Endodermal cell (in vitro differentiated cells): ENCODE results near the gene SOX10. TPM values are rescaled to one million over a fixed set of nuclear protein-coding genes. Genes with fewer than 3 reads are reported as not detected.
A peak's percentile ranks its signal among the peaks of the same experiment; 100 is the strongest.

Experiments used
- DNase-seq: peaks from one replicate; pipeline ENCODE4 v3.0.0-alpha.2; 2017
- H3K27ac ChIP-seq: 2 replicates; pipeline ENCODE4 v1.5.1; 2013; ENCODE audit warnings: mild to moderate bottlenecking, low read depth, low read length, moderate library complexity
- H3K27me3 ChIP-seq: 2 replicates; pipeline ENCODE4 v1.6.1; 2013; ENCODE audit warnings: mild to moderate bottlenecking, low read length, moderate library complexity; ENCODE audit not compliant: insufficient read depth, control insufficient read depth, poor library complexity, severe bottlenecking
- H3K36me3 ChIP-seq: 2 replicates; pipeline ENCODE4 v1.7.0; 2013; ENCODE audit warnings: mild to moderate bottlenecking, low read length, moderate library complexity; ENCODE audit not compliant: control insufficient read depth, insufficient read depth
- H3K4me1 ChIP-seq: one replicate; pipeline ENCODE4 v1.7.0; 2013; ENCODE audit warnings: low read length; ENCODE audit not compliant: control insufficient read depth, insufficient read depth
- H3K4me3 ChIP-seq: 2 replicates; pipeline ENCODE4 v1.5.1; 2013; ENCODE audit warnings: mild to moderate bottlenecking, low read length, moderate library complexity
- H3K9ac ChIP-seq: 2 replicates; pipeline ENCODE4 v1.6.1; 2013; ENCODE audit warnings: mild to moderate bottlenecking, low read length, moderate library complexity; ENCODE audit not compliant: poor library complexity, severe bottlenecking; ENCODE audit errors: extremely low read depth
- H3K9me3 ChIP-seq: 2 replicates; pipeline ENCODE4 v1.6.1; 2013; ENCODE audit warnings: mild to moderate bottlenecking, low read length, moderate library complexity; ENCODE audit not compliant: control insufficient read depth
- H3K27ac Mint-ChIP-seq: 2 replicates; pipeline ENCODE4 v1.8.0; 2020; ENCODE audit warnings: mixed read lengths
- H3K27me3 Mint-ChIP-seq: 2 replicates; pipeline ENCODE4 v1.8.0; 2021; ENCODE audit warnings: mild to moderate bottlenecking, mixed read lengths; ENCODE audit not compliant: insufficient read depth
- H3K36me3 Mint-ChIP-seq: 2 replicates; pipeline ENCODE4 v1.8.0; 2020; ENCODE audit warnings: low read depth, mixed read lengths
- H3K4me1 Mint-ChIP-seq: 2 replicates; pipeline ENCODE4 v1.8.0; 2020; ENCODE audit warnings: mixed read lengths
- H3K4me3 Mint-ChIP-seq: 2 replicates; pipeline ENCODE4 v1.8.0; 2020; ENCODE audit warnings: mild to moderate bottlenecking, moderate library complexity, mixed read lengths
- H3K9me3 Mint-ChIP-seq: 2 replicates; pipeline ENCODE4 v1.8.0; 2020; ENCODE audit warnings: mild to moderate bottlenecking, mixed read lengths
- CTCF ChIP-seq: fragments of 200-600 bp; sonication (generic); conservative IDR thresholded peaks from 2 replicates; pipeline ENCODE4 v1.5.0; 2021; ENCODE audit warnings: antibody characterized with exemption, mild to moderate bottlenecking
- WGBS, 2 experiments: methylation state at CpG; one replicate each; pipeline versions ENCODE4 v1.1.5 to v1.1.7; 2013; ENCODE audit warnings: missing lambda C conversion rate in 2 of 2, mixed read lengths in 1 of 2; ENCODE audit not compliant: insufficient coverage in 1 of 2, insufficient read length in 1 of 2; 5-methylcytosine and 5-hydroxymethylcytosine counted together
- long read RNA-seq, 4 experiments: library from polyadenylated mRNA in 2 of 4; library from RNA in 1 of 4; library from capped mRNA in 1 of 4; stranded (forward) in 3 of 4; unstranded in 1 of 4; transcript quantifications; one replicate each; pipeline ENCODE4 v2.0.0, GENCODE V29; 2020 to 2021; ENCODE audit warnings: inconsistent platforms in 1 of 4
- polyA plus RNA-seq, 2 experiments: library from polyadenylated mRNA; stranded (reverse); fragments of 50-300 nt; gene quantifications; one replicate each; pipeline ENCODE4 v1.2.3, GENCODE V29; 2013
- total RNA-seq, 2 donors: library from RNA; stranded (reverse); fragmentation: NEBNext Ultra II Directional in 1 of 2; extraction: Animal tissue kit (Norgen Biotek cat#: 25700) in 1 of 2; gene quantifications; 2 replicates in 1 of 2; 3 replicates in 1 of 2; pipeline ENCODE4 v1.2.1, GENCODE V29; 2021

SOX10 gene
- 10 to 100 TPM; 11.2 to 13.4 TPM for total RNA-seq
- polyA plus RNA-seq (2013, experiment 1 of 2), result 45.9 TPM
- polyA plus RNA-seq (2013, experiment 2 of 2), result 42.6 TPM
- long read RNA-seq, experiment 1, partial matches to known transcripts, result 3 of 9 reads
- long read RNA-seq, experiment 1, other reads (novel, unspliced or antisense), result 6 of 9 reads
- long read RNA-seq, experiment 2, transcript SOX10-202 (4 exons, 2,879 nt), result major isoform, 7 of 12 reads
- long read RNA-seq, experiment 2, partial matches to known transcripts, result 3 of 12 reads
- long read RNA-seq, experiment 2, other reads (novel, unspliced or antisense), result 2 of 12 reads
- long read RNA-seq, experiment 3, partial matches to known transcripts, result 0 of 3 reads
- long read RNA-seq, experiment 3, other reads (novel, unspliced or antisense), result 3 of 3 reads
- long read RNA-seq, experiment 4, result 0 reads

- WGBS, 2 experiments, result 9 to 39% methylated on average over 2 to 34 of the region's 42 CpGs
- Mint-ChIP-seq H3K36me3 (peaks cover 11% of the 10 kb centered on the region), H3K27ac (peak within 1 kb of the TSS; percentile 94), H3K4me3 (peak within 1 kb of the TSS; percentile 70), H3K27me3 (peaks cover 6% of the 10 kb centered on the region), H3K4me1 (peaks cover 43% of the 10 kb centered on the region), H3K9me3 (no peaks in the 10 kb centered on the region)
- peak within 1 kb of the TSS; percentile 34 for H3K9ac ChIP-seq
- no peak for TF ChIP-seq CTCF
- H3K27ac ChIP-seq, result no peak within 1 kb of the TSS
- H3K36me3 ChIP-seq, result no peaks in the 10 kb centered on the region
- peaks cover 14% of the 10 kb centered on the region for H3K4me1 ChIP-seq
- no peaks in the 10 kb centered on the region for H3K27me3 ChIP-seq
- H3K9me3 ChIP-seq, result no peaks in the 10 kb centered on the region
- peak within 1 kb of the TSS; percentile 73 for H3K4me3 ChIP-seq
- DNase-seq, result peak; percentile 95
Observed at GRCh38 chr22:37983860-37984791, at the start of gene SOX10. SOX10 (minus strand) TSS chr22:37984555; CDS start chr22:37983784, 771 bp downstream.

GRCh38 chr22:38033522-38034277, 49.3 kb upstream of the SOX10 start:
- 92% methylated on average over 22 to 27 of the region's 27 CpGs for WGBS, 2 experiments
- no peak overlapping the region for H3K4me3 Mint-ChIP-seq
- H3K27ac Mint-ChIP-seq, result peak overlapping the region; percentile 84

More at GRCh38 chr22:38033522-38034277, 49.3 kb upstream of the SOX10 start:
- no peaks in the 10 kb centered on the region for H3K36me3 ChIP-seq
- no peaks in the 10 kb centered on the region for H3K36me3 Mint-ChIP-seq
- H3K27me3 ChIP-seq, result no peaks in the 10 kb centered on the region
- peak overlapping the region; percentile 15 for H3K9ac ChIP-seq
- no peak for TF ChIP-seq CTCF
- H3K4me3 ChIP-seq, result no peak overlapping the region
- peaks cover 3% of the 10 kb centered on the region for H3K9me3 Mint-ChIP-seq
- H3K9me3 ChIP-seq, result no peaks in the 10 kb centered on the region
- H3K27ac ChIP-seq, result peak overlapping the region; percentile 57
- DNase-seq, result peak; percentile 44
- no peaks in the 10 kb centered on the region for H3K4me1 ChIP-seq
- H3K4me1 Mint-ChIP-seq, result peaks cover 24% of the 10 kb centered on the region
- H3K27me3 Mint-ChIP-seq, result peaks cover 2% of the 10 kb centered on the region
